ENCODE measurements around the gene POU5F2. TPM values are rescaled to one million over a fixed set of nuclear protein-coding genes. Genes with fewer than 3 reads are reported as not detected.

The POU5F2 gene
- total RNA-seq, 2 donors from 2014 or later, result 0.35 to 0.52 TPM

DNA sequence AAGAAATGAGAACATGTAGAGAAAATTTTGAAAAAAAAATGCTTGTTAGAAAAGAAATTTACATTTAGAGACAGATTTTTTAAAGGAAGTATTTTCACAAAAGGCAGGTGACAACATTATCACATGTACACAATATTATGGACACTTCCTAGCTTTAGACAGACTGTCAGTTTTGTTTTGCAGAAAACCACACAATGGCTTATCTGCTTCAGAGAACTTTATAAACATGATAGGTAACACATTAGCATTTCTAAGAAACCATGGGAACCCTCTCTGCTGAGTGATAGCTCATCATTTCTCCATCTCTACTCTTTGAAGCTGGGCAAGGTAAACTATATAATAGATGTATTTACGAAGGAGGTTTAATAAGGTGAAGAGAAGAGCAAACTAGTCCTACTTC is 25.6 kb downstream of the POU5F2 start:
- H3K4me3 ChIP-seq, result no peak overlapping the region
- no peak overlapping the region for H3K27ac ChIP-seq
- H3K27me3 ChIP-seq, result no peaks in the 10 kb centered on the region
- H3K36me3 ChIP-seq, result no peaks in the 10 kb centered on the region
- no peak for DNase-seq (ENCODE audit: low spot score)
- no peak for TF ChIP-seq CTCF (IDR thresholded peaks at IDR 0.05)
- peaks cover 0 to 6% of the 10 kb centered on the region in 2 donors for H3K9me3 ChIP-seq
- no peaks in the 10 kb centered on the region for H3K4me1 ChIP-seq

DNA sequence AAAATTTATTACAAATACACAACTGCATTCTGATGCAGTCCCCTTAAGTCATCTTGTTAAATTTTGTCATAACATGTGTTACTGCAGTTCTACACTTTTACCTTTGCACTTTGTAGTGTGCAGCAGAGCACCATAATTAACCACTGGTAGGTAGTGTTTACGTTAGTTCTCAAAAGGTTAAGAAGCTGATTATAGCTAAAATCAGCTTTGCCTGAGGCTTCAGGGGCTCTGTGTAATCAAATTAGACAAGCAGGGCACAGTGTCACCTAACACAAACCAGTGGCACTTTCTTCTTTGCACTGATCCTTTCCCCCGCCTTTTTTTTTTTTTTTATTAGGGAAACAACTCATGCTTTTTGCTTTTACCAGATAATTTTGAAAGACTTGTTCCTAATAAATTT is 26.1 kb downstream of the POU5F2 start:
- Histone ChIP-seq H3K36me3 (no peaks in the 10 kb centered on the region), H3K27me3 (no peaks in the 10 kb centered on the region), H3K9me3 (peaks cover 0 to 6% of the 10 kb centered on the region in 2 donors), H3K4me3 (no peak overlapping the region), H3K4me1 (no peaks in the 10 kb centered on the region), H3K27ac (no peak overlapping the region)
- TF ChIP-seq CTCF (IDR thresholded peaks at IDR 0.05), result no peak
- no peak for DNase-seq (ENCODE audit: low spot score)

DNA sequence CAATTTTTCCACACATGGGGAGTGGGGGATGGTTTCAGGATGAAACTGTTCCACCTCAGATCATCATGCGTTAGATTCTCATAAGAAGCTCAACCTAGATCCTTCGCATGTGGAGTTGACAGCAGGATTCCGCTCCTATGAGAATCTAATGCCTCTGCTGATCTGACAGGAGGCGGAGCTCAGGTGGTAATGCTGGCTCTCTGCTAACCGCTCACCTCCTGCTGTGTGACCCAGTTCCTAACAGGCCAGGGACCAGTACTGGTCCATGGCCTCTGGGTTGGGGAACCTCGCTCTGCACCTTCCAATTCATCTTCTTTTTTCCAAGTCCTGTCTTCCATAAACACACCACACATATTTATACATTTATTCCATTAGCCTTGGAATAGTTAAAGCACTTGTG is 33.0 kb downstream of the POU5F2 start:
- Histone ChIP-seq H3K4me1 (no peaks in the 10 kb centered on the region), H3K36me3 (no peaks in the 10 kb centered on the region), H3K4me3 (no peak overlapping the region), H3K9me3 (peaks cover 0 to 6% of the 10 kb centered on the region in 2 donors), H3K27ac (no peak overlapping the region), H3K27me3 (no peaks in the 10 kb centered on the region)
- DNase-seq (ENCODE audit: low spot score), result no peak
- no peak for TF ChIP-seq CTCF (IDR thresholded peaks at IDR 0.05)

DNA sequence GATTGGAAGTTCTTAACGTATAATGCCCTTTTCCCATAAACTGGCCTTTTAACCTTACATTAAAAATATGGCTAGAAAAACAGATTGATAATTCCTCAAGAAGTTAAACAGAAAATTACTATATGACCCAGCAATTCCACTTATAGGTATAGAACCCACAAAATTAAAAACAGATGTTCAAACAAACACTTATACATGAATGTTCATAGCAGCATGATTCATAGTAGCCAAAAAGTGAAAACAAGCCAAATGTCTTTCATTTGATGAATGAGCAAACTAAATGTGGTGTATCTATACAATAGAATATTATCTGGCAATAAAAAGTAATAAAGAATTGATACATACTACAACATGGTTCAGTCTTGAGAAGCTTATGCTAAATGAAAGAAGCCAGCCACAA is 35.5 kb downstream of the POU5F2 start:
- no peak for DNase-seq (ENCODE audit: low spot score)
- Histone ChIP-seq H3K27ac (no peak overlapping the region), H3K27me3 (no peaks in the 10 kb centered on the region), H3K36me3 (no peaks in the 10 kb centered on the region), H3K4me3 (no peak overlapping the region), H3K4me1 (no peaks in the 10 kb centered on the region), H3K9me3 (no peaks in the 10 kb centered on the region)
- TF ChIP-seq CTCF (IDR thresholded peaks at IDR 0.05), result no peak

DNA sequence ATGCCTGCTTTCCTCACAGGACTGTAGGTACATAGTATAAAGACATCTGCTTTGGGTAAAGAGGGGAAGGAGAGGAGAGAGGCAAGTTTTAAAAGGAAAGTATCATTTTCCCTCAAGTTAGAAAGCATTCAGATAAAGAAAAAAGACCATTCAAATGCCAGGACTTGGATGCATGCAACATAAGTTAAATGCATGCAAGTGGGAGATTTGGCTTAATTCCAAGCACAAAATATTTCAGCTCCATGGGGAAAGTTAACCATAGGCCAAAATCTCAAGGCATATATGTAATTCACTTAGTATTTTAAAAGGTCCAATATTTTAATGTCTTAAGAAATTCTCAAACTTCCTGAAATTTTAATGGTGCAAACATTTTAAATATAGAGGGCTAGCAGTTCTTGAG is 36.4 kb downstream of the POU5F2 start:
- H3K4me3 ChIP-seq, result no peak overlapping the region
- TF ChIP-seq CTCF (IDR thresholded peaks at IDR 0.05), result no peak
- H3K27ac ChIP-seq, result no peak overlapping the region
- DNase-seq (ENCODE audit: low spot score), result no peak
- no peaks in the 10 kb centered on the region for H3K27me3 ChIP-seq
- no peaks in the 10 kb centered on the region for H3K36me3 ChIP-seq
- H3K4me1 ChIP-seq, result no peaks in the 10 kb centered on the region
- H3K9me3 ChIP-seq, result no peaks in the 10 kb centered on the region

- no peaks in the 10 kb centered on the region for H3K9me3 ChIP-seq
- TF ChIP-seq CTCF (IDR thresholded peaks at IDR 0.05), result no peak
- no peaks in the 10 kb centered on the region for H3K36me3 ChIP-seq
- no peaks in the 10 kb centered on the region for H3K27me3 ChIP-seq
- H3K4me3 ChIP-seq, result no peak overlapping the region
- no peak for DNase-seq (ENCODE audit: low spot score)
- no peaks in the 10 kb centered on the region for H3K4me1 ChIP-seq
- H3K27ac ChIP-seq, result no peak overlapping the region
Observed at GRCh38 chr5:93691997-93692396, 49.4 kb downstream of the POU5F2 start.

Data from right atrium auricular region (tissue), 2 donors.